ENCODE measurements around the gene MLNR. TPM values are rescaled to one million over a fixed set of nuclear protein-coding genes. Genes with fewer than 3 reads are reported as not detected.

Gene MLNR
- total RNA-seq, 1 experiment from 2014 or later, result 0.28 TPM

DNA sequence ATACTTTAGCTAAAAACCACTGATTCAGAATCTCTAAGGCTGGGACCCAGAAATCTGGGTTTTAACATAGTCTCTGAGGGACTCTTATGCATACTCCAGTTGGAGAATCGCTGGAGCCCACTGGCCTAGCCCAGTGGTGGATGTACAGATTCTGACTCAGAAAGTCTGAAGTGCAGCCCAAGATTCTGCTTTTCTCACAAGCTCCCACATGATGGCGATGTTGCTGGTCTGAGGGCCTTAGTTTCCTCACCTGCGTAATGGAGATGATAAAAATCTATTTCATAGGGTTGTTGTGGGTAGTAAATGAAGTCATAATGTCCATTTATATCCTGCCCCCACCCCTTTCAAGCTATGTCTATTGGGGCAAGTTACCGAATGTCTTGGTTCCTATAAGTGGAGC, 19.9 kb downstream of the MLNR start:
- CTCF ChIA-PET, result interaction anchor here (0.5 to 1.2 kb wide), 2 partner anchors 41 to 265 kb away, joined by 4 to 5 read pairs; no protein-coding TSS in a partner anchor
- Mint-ChIP-seq H3K27ac (ENCODE audit: unreplicated experiment) (no peak overlapping the region), H3K4me3 (ENCODE audit: low read depth, unreplicated experiment) (no peak overlapping the region), H3K36me3 (ENCODE audit: insufficient read depth, unreplicated experiment) (no peaks in the 10 kb centered on the region), H3K9me3 (ENCODE audit: low read depth, unreplicated experiment) (no peaks in the 10 kb centered on the region), H3K27me3 (ENCODE audit: unreplicated experiment) (peaks cover 22% of the 10 kb centered on the region), H3K4me1 (ENCODE audit: low read depth, unreplicated experiment) (no peaks in the 10 kb centered on the region)
- TF ChIP-seq, protein P1, sequence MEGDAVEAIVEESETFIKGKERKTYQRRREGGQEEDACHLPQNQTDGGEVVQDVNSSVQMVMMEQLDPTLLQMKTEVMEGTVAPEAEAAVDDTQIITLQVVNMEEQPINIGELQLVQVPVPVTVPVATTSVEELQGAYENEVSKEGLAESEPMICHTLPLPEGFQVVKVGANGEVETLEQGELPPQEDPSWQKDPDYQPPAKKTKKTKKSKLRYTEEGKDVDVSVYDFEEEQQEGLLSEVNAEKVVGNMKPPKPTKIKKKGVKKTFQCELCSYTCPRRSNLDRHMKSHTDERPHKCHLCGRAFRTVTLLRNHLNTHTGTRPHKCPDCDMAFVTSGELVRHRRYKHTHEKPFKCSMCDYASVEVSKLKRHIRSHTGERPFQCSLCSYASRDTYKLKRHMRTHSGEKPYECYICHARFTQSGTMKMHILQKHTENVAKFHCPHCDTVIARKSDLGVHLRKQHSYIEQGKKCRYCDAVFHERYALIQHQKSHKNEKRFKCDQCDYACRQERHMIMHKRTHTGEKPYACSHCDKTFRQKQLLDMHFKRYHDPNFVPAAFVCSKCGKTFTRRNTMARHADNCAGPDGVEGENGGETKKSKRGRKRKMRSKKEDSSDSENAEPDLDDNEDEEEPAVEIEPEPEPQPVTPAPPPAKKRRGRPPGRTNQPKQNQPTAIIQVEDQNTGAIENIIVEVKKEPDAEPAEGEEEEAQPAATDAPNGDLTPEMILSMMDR (IDR thresholded peaks at IDR 0.05; ENCODE audit: unreplicated experiment), result peak; percentile 25
- peak; percentile 16 for DNase-seq
- intact Hi-C loops (cut with micrococcal nuclease; ENCODE audit: unreplicated experiment), result no loop called here
- no TSS peak for BruUV-seq (replicated peaks)

DNA sequence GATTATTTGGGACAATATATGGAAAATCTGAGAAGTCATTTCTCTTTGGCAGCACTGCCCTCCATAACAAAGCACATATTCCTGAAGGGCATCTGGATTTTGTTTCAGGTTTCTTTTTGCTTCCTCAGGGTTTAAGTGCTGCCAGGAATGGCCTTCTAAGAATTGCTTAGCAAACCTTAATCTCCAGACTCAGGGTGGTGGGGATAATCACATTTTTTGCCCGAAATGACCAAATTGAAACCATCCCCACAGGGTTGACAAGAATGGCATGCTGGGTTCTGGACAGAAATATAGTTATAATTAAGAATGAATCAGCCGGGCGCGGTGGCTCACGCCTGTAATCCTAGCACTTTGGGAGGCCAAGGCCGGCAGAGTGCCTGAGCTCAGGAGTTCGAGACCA, 21.2 kb downstream of the MLNR start:
- no peak for DNase-seq
- Mint-ChIP-seq H3K4me1 (ENCODE audit: low read depth, unreplicated experiment) (no peaks in the 10 kb centered on the region), H3K9me3 (ENCODE audit: low read depth, unreplicated experiment) (no peaks in the 10 kb centered on the region), H3K27ac (ENCODE audit: unreplicated experiment) (no peak overlapping the region), H3K27me3 (ENCODE audit: unreplicated experiment) (peaks cover 22% of the 10 kb centered on the region), H3K4me3 (ENCODE audit: low read depth, unreplicated experiment) (no peak overlapping the region), H3K36me3 (ENCODE audit: insufficient read depth, unreplicated experiment) (no peaks in the 10 kb centered on the region)
- TF ChIP-seq, protein P1 (IDR thresholded peaks at IDR 0.05; ENCODE audit: unreplicated experiment), result no peak
- BruUV-seq (replicated peaks), result no TSS peak
- intact Hi-C loops (cut with micrococcal nuclease; ENCODE audit: unreplicated experiment), result no loop called here
- CTCF ChIA-PET, result no interaction called here

DNA sequence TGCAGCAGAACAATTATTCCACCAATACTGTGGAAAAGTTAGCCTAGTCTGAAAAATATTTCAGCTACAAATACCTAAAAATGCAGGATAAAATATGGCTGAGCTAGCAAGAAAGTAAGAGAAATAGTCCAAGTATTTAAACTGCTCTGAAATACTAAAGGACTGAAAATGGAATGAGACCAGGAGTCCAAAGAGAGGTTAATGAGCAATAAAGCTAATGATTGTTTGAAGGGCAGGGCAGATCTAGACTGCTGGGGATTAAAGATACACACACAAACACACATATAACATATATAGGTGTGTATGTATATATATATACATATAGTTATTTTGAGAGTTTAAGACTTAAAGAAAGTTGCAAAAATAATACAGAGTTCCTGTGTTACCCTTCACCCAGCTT, 25.0 kb downstream of the MLNR start:
- H3K36me3 Mint-ChIP-seq (ENCODE audit: insufficient read depth, unreplicated experiment), result peaks cover 15% of the 10 kb centered on the region
- no peak for DNase-seq
- H3K4me1 Mint-ChIP-seq (ENCODE audit: low read depth, unreplicated experiment), result no peaks in the 10 kb centered on the region
- no TSS peak for BruUV-seq (replicated peaks)
- TF ChIP-seq, protein P1 (IDR thresholded peaks at IDR 0.05; ENCODE audit: unreplicated experiment), result no peak
- no peaks in the 10 kb centered on the region for H3K9me3 Mint-ChIP-seq (ENCODE audit: low read depth, unreplicated experiment)
- intact Hi-C loops (cut with micrococcal nuclease; ENCODE audit: unreplicated experiment), result no loop called here
- H3K27ac Mint-ChIP-seq (ENCODE audit: unreplicated experiment), result no peak overlapping the region
- CTCF ChIA-PET, result no interaction called here
- peaks cover 22% of the 10 kb centered on the region for H3K27me3 Mint-ChIP-seq (ENCODE audit: unreplicated experiment)
- H3K4me3 Mint-ChIP-seq (ENCODE audit: low read depth, unreplicated experiment), result no peak overlapping the region

DNA sequence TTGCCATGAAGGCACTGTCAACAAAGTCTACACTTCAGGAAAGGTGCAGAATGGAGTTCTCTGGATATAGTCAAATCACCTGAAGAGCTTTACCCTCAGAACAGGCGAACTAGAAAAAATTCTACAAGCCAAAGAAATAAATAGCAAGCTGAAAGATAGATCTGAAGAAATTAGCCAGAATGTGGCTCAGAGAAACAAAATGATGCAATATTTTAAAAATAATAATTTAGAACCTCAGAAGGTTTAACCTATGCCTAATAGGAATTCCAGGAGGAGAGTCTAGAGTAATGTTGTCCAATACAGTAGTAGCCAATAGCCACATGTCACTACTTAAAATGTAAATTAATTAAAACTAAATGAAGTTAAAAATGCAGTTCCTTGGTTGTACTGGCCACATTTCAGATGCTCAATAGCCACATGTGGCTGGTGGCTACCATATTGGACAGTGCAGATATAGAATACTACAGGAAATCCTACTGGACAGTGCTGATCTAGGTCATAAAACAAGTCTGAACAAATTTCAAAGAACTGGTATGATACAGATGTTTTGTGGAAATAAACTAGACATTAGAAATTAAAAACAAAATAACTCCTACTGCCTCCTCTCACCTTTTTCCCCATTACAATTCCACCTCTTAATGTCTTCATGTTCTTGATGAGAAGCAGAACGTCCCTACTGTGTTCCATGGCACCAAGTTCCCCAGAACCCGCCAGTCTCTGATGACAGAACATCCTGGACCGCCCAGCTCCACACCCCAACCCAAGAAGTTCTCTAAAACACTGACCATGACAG, 26.9 kb downstream of the MLNR start:
- TF ChIP-seq, protein P1 (IDR thresholded peaks at IDR 0.05; ENCODE audit: unreplicated experiment), result no peak
- Mint-ChIP-seq H3K4me1 (ENCODE audit: low read depth, unreplicated experiment) (no peaks in the 10 kb centered on the region), H3K27me3 (ENCODE audit: unreplicated experiment) (peaks cover 22% of the 10 kb centered on the region), H3K4me3 (ENCODE audit: low read depth, unreplicated experiment) (peak overlapping the region; percentile 93), H3K9me3 (ENCODE audit: low read depth, unreplicated experiment) (no peaks in the 10 kb centered on the region), H3K36me3 (ENCODE audit: insufficient read depth, unreplicated experiment) (peaks cover 15% of the 10 kb centered on the region), H3K27ac (ENCODE audit: unreplicated experiment) (peak overlapping the region; percentile 88)
- CTCF ChIA-PET, result interaction anchor here (1.0 kb wide), 1 partner anchor 147 kb away, joined by 3 read pairs; no protein-coding TSS in a partner anchor
- BruUV-seq (replicated peaks), result TSS peak; percentile 83
- intact Hi-C loops (cut with micrococcal nuclease; ENCODE audit: unreplicated experiment), result no loop called here
- no peak for DNase-seq
